H1 (cell line): Measurements from ENCODE around the gene PNRC1.

Experiments used
- CBX5 ChIP-seq: fragments of 300-800, 300-1000 bp; sonication (generic); IDR thresholded peaks from 2 replicates; pipeline ENCODE4 v1.7.1; 2016; ENCODE audit warnings: antibody characterized with exemption, low read length, low read depth
- EZH2 ChIP-seq: fragments of 200-600 bp; sonication (generic); IDR thresholded peaks from 2 replicates; pipeline ENCODE4 v1.7.1; 2012; ENCODE audit warnings: low read depth, mild to moderate bottlenecking, moderate library complexity, low read length, inconsistent platforms; ENCODE audit not compliant: severe bottlenecking
- RAD21 ChIP-seq, 2 experiments: IDR thresholded peaks in 1 of 2; conservative IDR thresholded peaks in 1 of 2; 2 replicates each; pipeline ENCODE4 v1.6.1; 2011; ENCODE audit warnings: low read depth in 2 of 2, low read length in 2 of 2, improper control_type of control experiment in 1 of 2, inconsistent platforms in 1 of 2, mild to moderate bottlenecking in 1 of 2, moderate library complexity in 1 of 2
- RFX5 ChIP-seq: IDR thresholded peaks from 2 replicates; pipeline ENCODE4 v1.6.1; 2011; ENCODE audit warnings: low read depth, low read length, improper control_type of control experiment, borderline replicate concordance
- SP1 ChIP-seq: IDR thresholded peaks from 2 replicates; pipeline ENCODE4 v1.6.1; 2011; ENCODE audit warnings: low read depth, low read length
- TAF1 ChIP-seq: IDR thresholded peaks from 2 replicates; pipeline ENCODE4 v1.6.1; 2011; ENCODE audit warnings: mild to moderate bottlenecking, low read depth, low read length
- YY1 ChIP-seq: IDR thresholded peaks from 2 replicates; pipeline ENCODE4 v1.6.1; 2011; ENCODE audit warnings: low read depth, mild to moderate bottlenecking, low read length
- ZNF274 ChIP-seq: IDR thresholded peaks from 2 replicates; pipeline ENCODE4 v1.7.0; 2012; ENCODE audit warnings: low read length, borderline replicate concordance; ENCODE audit errors: extremely low read depth
- TF ChIP-seq, protein P1 (sequence below), 3 experiments: IDR thresholded peaks; 1 replicate in 2 of 3; 2 replicates in 1 of 3; pipeline versions ENCODE4 v1.5.1 to v1.6.1; 2011; ENCODE audit warnings: low read length in 3 of 3, mild to moderate bottlenecking in 3 of 3, inconsistent platforms in 2 of 3, low read depth in 1 of 3, moderate library complexity in 1 of 3; ENCODE audit not compliant: insufficient read depth in 1 of 3; ENCODE audit errors: control extremely low read depth in 1 of 3

DNA sequence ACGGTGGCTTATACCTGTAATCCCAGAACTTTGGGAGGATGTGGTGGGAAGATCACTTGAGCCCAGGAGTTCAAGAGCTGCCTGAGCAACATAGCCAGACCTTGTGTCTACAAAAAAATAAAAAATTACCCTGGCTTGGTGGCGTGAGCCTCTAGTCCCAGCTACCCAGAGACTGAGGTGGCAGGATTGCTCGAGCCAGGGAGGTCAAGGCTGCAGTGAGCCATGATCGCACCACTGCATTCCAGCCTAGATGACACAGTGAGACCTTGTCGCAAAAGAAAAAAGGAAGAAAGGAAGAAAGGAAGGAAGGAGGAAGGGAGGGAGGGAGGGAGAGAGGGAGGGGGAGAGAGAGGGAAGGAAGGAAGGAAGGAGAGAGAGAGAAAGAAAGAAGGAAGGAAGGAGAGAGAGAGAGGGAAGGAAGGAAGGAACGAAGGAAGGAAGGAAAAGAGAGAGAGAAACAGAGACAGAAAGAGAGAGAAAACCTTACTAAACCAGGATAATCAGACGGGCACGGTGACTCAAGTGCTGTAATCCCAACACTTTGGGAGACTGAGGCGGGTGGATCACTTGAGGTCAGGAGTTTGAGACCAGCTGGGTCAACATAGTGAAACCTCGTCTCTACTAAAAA, 10.9 kb upstream of the PNRC1 start:
- no peak for TF ChIP-seq SP1
- no peak for TF ChIP-seq ZNF274
- TF ChIP-seq RFX5: no peak
- TF ChIP-seq RAD21 (IDR thresholded peaks at IDR 0.05 in 1 of 2, conservative IDR thresholded peaks at IDR 0.05 in 1 of 2; ENCODE audit: low read depth in 2 of 2, low read length in 2 of 2): no peak
- TF ChIP-seq TAF1: no peak
- TF ChIP-seq, protein P1, sequence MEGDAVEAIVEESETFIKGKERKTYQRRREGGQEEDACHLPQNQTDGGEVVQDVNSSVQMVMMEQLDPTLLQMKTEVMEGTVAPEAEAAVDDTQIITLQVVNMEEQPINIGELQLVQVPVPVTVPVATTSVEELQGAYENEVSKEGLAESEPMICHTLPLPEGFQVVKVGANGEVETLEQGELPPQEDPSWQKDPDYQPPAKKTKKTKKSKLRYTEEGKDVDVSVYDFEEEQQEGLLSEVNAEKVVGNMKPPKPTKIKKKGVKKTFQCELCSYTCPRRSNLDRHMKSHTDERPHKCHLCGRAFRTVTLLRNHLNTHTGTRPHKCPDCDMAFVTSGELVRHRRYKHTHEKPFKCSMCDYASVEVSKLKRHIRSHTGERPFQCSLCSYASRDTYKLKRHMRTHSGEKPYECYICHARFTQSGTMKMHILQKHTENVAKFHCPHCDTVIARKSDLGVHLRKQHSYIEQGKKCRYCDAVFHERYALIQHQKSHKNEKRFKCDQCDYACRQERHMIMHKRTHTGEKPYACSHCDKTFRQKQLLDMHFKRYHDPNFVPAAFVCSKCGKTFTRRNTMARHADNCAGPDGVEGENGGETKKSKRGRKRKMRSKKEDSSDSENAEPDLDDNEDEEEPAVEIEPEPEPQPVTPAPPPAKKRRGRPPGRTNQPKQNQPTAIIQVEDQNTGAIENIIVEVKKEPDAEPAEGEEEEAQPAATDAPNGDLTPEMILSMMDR (IDR thresholded peaks at IDR 0.05; ENCODE audit: control extremely low read depth in 1 of 3, insufficient read depth in 1 of 3, low read depth in 1 of 3, low read length in 3 of 3): no peak
- TF ChIP-seq EZH2: no peak
- no peak for TF ChIP-seq YY1
- no peak for TF ChIP-seq CBX5
